K562 (cell line): ENCODE data around the gene TMEM38B. TPM values are rescaled to one million over a fixed set of nuclear protein-coding genes. Genes with fewer than 3 reads are reported as not detected.
A peak's percentile ranks its signal among the peaks of the same experiment; 100 is the strongest.
"Not testable (repeated sequence)": the region's sequence is repeated elsewhere in the genome, so short reads cannot be mapped to it uniquely, and the experiment has no call there.

ENCODE experiments used
- ATAC-seq: fragments of 200-7000 bp; cut with Tn5 transposase; 3 replicates; pipeline ENCODE4 v1.9.1; 2020; ENCODE audit warnings: moderate library complexity
- BruUV-seq: library from RNA; stranded (reverse); fragments of 400-500 nt; replicated peaks from 2 replicates; lab custom pipeline; 2021; lab: Mats Ljungman, UMichigan
- CTCF ChIA-PET: fragments of 300-600 bp; formaldehyde crosslinking; extraction: SDS; loops from one replicate; lab custom pipeline; 2021; ENCODE audit warnings: low intra/inter-chr PET ratio; lab: Yijun Ruan, JAX
- POLR2A ChIA-PET: fragments of 300-600, 350-650 bp; sonication (Branson Sonifier 250); formaldehyde crosslinking; extraction: SDS; loops from one replicate; lab custom pipeline; 2021; ENCODE audit warnings: antibody characterized with exemption, inconsistent platforms; lab: Yijun Ruan, JAX
- DNase-seq, 4 experiments: peaks; one replicate each; pipeline versions ENCODE4 v3.0.0 to v3.0.0-alpha.2; 2011 to 2018; ENCODE audit warnings: low spot score in 3 of 4, mixed read lengths in 3 of 4; ENCODE audit errors: extremely low read depth in 1 of 4
- FAIRE-seq: peaks from 2 replicates; lab custom pipeline; 2011; peaks lifted over from hg19 to GRCh38; lab: Jason Lieb, UNC
- H2AFZ ChIP-seq: 2 replicates; pipeline ENCODE4 v1.6.0; 2011; ENCODE audit warnings: low read depth, low read length, control low read depth, inconsistent platforms
- H3K27ac ChIP-seq: fragments of 200-600 bp; 3 replicates; pipeline ENCODE4 v1.8.0; 2011; ENCODE audit warnings: low read depth, mild to moderate bottlenecking, control low read depth, inconsistent platforms, low read length, moderate library complexity, mixed read lengths; ENCODE audit errors: extremely low read depth
- H3K27me3 ChIP-seq, 2 experiments: fragments of 300-600 bp in 1 of 2; 2 replicates in 1 of 2; 3 replicates in 1 of 2; pipeline versions ENCODE4 v1.6.0 to v1.8.0; 2011; ENCODE audit warnings: inconsistent platforms in 2 of 2, low read length in 2 of 2, mild to moderate bottlenecking in 1 of 2, mixed read lengths in 1 of 2, moderate library complexity in 1 of 2; ENCODE audit not compliant: control insufficient read depth in 2 of 2, insufficient read depth in 2 of 2
- H3K36me3 ChIP-seq: fragments of 300-600 bp; 3 replicates; pipeline ENCODE4 v1.8.0; 2011; ENCODE audit warnings: mild to moderate bottlenecking, low read length, inconsistent platforms; ENCODE audit not compliant: control insufficient read depth, insufficient read depth
- H3K4me1 ChIP-seq, 2 experiments: fragments of 200-600 bp in 1 of 2; replicated peaks in 1 of 2; 2 replicates in 1 of 2; 3 replicates in 1 of 2; pipeline versions ENCODE4 v1.5.1 to v1.8.0; 2011; ENCODE audit warnings: inconsistent platforms in 2 of 2, low read length in 2 of 2, mild to moderate bottlenecking in 1 of 2, mixed read lengths in 1 of 2, moderate library complexity in 1 of 2; ENCODE audit not compliant: control insufficient read depth in 2 of 2, insufficient read depth in 2 of 2
- H3K4me2 ChIP-seq: 2 replicates; pipeline ENCODE4 v1.6.1; 2011; ENCODE audit warnings: low read length, control low read depth, inconsistent platforms, mixed read lengths; ENCODE audit not compliant: insufficient read depth
- H3K4me3 ChIP-seq: fragments of 200-600 bp; sonication (generic), shearing (Covaris generic); 2 replicates; pipeline ENCODE4 v1.5.1; 2016; ENCODE audit warnings: control low read depth, inconsistent platforms
- H3K79me2 ChIP-seq: fragments of 200-600 bp; 3 replicates; pipeline ENCODE4 v1.8.0; 2011; ENCODE audit warnings: low read length, inconsistent platforms; ENCODE audit not compliant: control insufficient read depth, insufficient read depth
- H3K9ac ChIP-seq, 2 experiments: 2 replicates each; pipeline versions ENCODE4 v1.6.0 to v1.6.1; 2011; ENCODE audit warnings: low read depth in 2 of 2, low read length in 2 of 2, control low read depth in 1 of 2, inconsistent platforms in 1 of 2, mild to moderate bottlenecking in 1 of 2, mixed read lengths in 1 of 2; ENCODE audit not compliant: insufficient read depth in 1 of 2
- H3K9me1 ChIP-seq: one replicate; pipeline ENCODE4 v1.6.0; 2011; ENCODE audit warnings: inconsistent platforms, mild to moderate bottlenecking, low read length, moderate library complexity; ENCODE audit not compliant: control insufficient read depth, insufficient read depth
- H3K9me3 ChIP-seq: replicated peaks from 2 replicates; pipeline ENCODE4 v1.5.1; 2011; ENCODE audit warnings: low read depth, low read length, inconsistent platforms; ENCODE audit not compliant: control insufficient read depth, insufficient read depth
- H4K20me1 ChIP-seq: replicated peaks from 2 replicates; pipeline ENCODE4 v1.6.1; 2011; ENCODE audit warnings: low read length, inconsistent platforms, mixed read lengths; ENCODE audit not compliant: control insufficient read depth, insufficient read depth
- BCOR ChIP-seq: fragments of 450-650 bp; IDR thresholded peaks from 2 replicates; pipeline ENCODE4 v1.6.1; 2016
- KDM1A ChIP-seq, 2 experiments: fragments of 450-650 bp; IDR thresholded peaks; 2 replicates each; pipeline ENCODE4 v1.6.1; 2016; ENCODE audit warnings: mild to moderate bottlenecking in 2 of 2
- RBM25 ChIP-seq: fragments of 200-400 bp; formaldehyde crosslinking; IDR thresholded peaks from 2 replicates; pipeline ENCODE4 v1.6.1; 2018; ENCODE audit warnings: low read length, low read depth, moderate library complexity; ENCODE audit not compliant: severe bottlenecking
- ZNF146 ChIP-seq: IDR thresholded peaks from one replicate; pipeline ENCODE4 v1.6.1; 2018; ENCODE audit warnings: missing compliant biosample characterization; ENCODE audit not compliant: unreplicated experiment
- WGBS: fragments of 100-300 bp; shearing (Covaris generic); methylation state at CpG from one replicate; pipeline ENCODE4 v1.1.6; 2016; ENCODE audit warnings: low coverage, mixed read lengths; ENCODE audit not compliant: insufficient coverage; ENCODE audit errors: missing lambda C conversion rate; 5-methylcytosine and 5-hydroxymethylcytosine counted together
- in situ Hi-C: fragments of 300-500 bp; cut with MboI; formaldehyde crosslinking; loops from 4 replicates; pipeline ENCODE4 v1.15.0; 2018; ENCODE audit warnings: inconsistent platforms, mixed read lengths
- intact Hi-C: fragments of 100-400 bp; cut with micrococcal nuclease; formaldehyde crosslinking; loops from 2 replicates; pipeline ENCODE4 v1.14.2; 2022
- polyA plus RNA-seq, 8 experiments: library from polyadenylated mRNA; depleted of rRNA in 4 of 8; stranded (reverse) in 5 of 8; unstranded in 3 of 8; fragments of >200 nt; fragmentation: Nextera tagmentation in 2 of 8; fragmentation: Illumina TruSeq in 1 of 8; extraction: Ambion mirVana in 2 of 8; extraction: Trizol in 1 of 8; gene quantifications; 2 replicates each; pipeline versions ENCODE4 v1.2.1 to v1.2.3, GENCODE V29; 2011 to 2014; ENCODE audit warnings: inconsistent platforms in 1 of 8, missing spikeins in 1 of 8
- total RNA-seq, 7 experiments: library from RNA; depleted of rRNA in 6 of 7; stranded (reverse); fragments of >200 nt in 6 of 7; fragmentation: Illumina TruSeq in 2 of 7; extraction: Trizol in 2 of 7; gene quantifications; 2 replicates each; pipeline versions ENCODE4 v1.2.1 to v1.2.3, GENCODE V29; 2011 to 2021; ENCODE audit warnings: low replicate concordance in 1 of 7

Gene TMEM38B
- total and polyA plus RNA-seq, 9 of the 15 experiments (the other 6 are each of a cell fraction or from before 2014, with no cell fraction given): 26.0 to 57.5 (median 38.5) TPM

DNA sequence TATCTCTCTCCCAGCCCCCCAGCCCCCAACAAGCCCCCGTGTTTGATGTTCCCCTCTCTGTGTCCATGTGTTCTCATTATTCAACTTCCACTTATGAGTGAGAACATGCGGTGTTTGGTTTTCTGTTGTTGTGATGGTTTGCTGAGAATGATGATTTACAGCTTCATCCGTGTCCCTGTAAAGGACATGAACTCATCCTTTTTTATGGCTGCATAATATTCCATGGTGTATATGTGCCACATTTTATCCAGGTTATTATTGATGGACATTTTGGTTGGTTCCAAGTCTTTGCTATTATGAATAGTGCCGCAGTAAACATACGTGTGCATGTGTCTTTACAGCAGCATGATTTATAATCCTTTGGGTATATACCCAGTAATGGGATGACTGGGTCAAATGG is 33.9 kb downstream of the TMEM38B start:
- H2AFZ ChIP-seq, POLR2A ChIA-PET, H3K9me1 ChIP-seq, H3K27ac ChIP-seq, in situ Hi-C loops, H3K4me3 ChIP-seq, H3K4me2 ChIP-seq, FAIRE-seq, BruUV-seq, H3K9ac ChIP-seq, H3K79me2 ChIP-seq, H3K4me1 ChIP-seq, H3K27me3 ChIP-seq, ATAC-seq, H3K9me3 ChIP-seq, DNase-seq, intact Hi-C loops, CTCF ChIA-PET, H4K20me1 ChIP-seq: not testable (repeated sequence)
- 93% methylated on average over 5 of the region's 5 CpGs for WGBS
- peaks cover 23% of the 10 kb centered on the region; the same call in 2 of the 3 replicates for H3K36me3 ChIP-seq
- TF ChIP-seq BCOR (peak; percentile 26; the same call in 1 of the 2 replicates), RBM25 (peak; percentile 3), KDM1A (IDR thresholded peaks at IDR 0.05) (0 out of 4 replicates have a peak, but pooled peaks of 1 of the 2 experiments have one; percentile 17), ZNF146 (CRISPR knock-in tag) (peak; percentile 88)

DNA sequence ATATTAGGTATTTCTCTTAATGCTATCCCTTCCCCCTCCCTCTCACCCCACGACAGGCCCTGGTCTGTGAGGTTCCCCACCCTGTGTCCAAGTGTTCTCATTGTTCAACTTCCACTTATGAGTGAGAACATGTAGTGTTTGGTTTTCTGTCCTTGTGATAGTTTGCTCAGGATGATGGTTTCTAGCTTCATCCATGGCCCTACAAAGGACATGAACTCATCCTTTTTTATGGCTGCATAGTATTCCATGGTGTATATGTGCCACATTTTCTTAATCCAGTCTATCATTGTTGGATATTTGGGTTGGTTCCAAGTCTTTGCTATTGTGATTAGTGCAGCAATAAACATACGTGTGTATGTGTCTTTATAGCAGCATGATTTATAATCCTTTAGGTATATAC is 37.1 kb downstream of the TMEM38B start:
- H3K9me1 ChIP-seq, H3K9me3 ChIP-seq, H2AFZ ChIP-seq, BruUV-seq, H3K9ac ChIP-seq, H3K4me2 ChIP-seq, POLR2A ChIA-PET, CTCF ChIA-PET, H3K79me2 ChIP-seq, intact Hi-C loops, ATAC-seq, in situ Hi-C loops, DNase-seq, H3K4me3 ChIP-seq, H3K27me3 ChIP-seq, H4K20me1 ChIP-seq, H3K4me1 ChIP-seq, H3K27ac ChIP-seq, FAIRE-seq: not testable (repeated sequence)
- TF ChIP-seq KDM1A (IDR thresholded peaks at IDR 0.05): peak; percentile 11 to 32; a peak in 1 of 4 replicates
- TF ChIP-seq ZNF146 (CRISPR knock-in tag): peak; percentile 72
- peak; percentile 48; the same call in 1 of the 2 replicates for TF ChIP-seq BCOR
- WGBS: 82% methylated on average over 2 of the region's 2 CpGs
- H3K36me3 ChIP-seq: peaks cover 23% of the 10 kb centered on the region; the same call in 2 of the 3 replicates
